Adrenal gland (tissue), 12 donors: ENCODE data around the gene MDFI. TPM values are rescaled to one million over a fixed set of nuclear protein-coding genes. Genes with fewer than 3 reads are reported as not detected.
A peak's percentile ranks its signal among the peaks of the same experiment; 100 is the strongest.

ENCODE experiments used
- DNase-seq, 7 donors: peaks; one replicate each; pipeline ENCODE4 v3.0.0-alpha.2; 2019 to 2020
- H3K27ac ChIP-seq, 5 donors: fragments of 200-600 bp; sonication (generic) in 4 of 5; 1 replicate in 3 of 5; 2 replicates in 2 of 5; pipeline versions ENCODE4 v1.5.1 to v1.8.0; 2016 to 2020; ENCODE audit warnings: mild to moderate bottlenecking in 1 of 5
- H3K27me3 ChIP-seq: fragments of 200-600 bp; 2 replicates; pipeline ENCODE4 v1.8.0; 2021
- H3K36me3 ChIP-seq, 2 donors: fragments of 200-600 bp; replicated peaks in 1 of 2; 1 replicate in 1 of 2; 2 replicates in 1 of 2; pipeline versions ENCODE4 v1.5.1 to v1.8.0; 2018 to 2022
- H3K4me1 ChIP-seq, 2 donors: fragments of 200-600 bp; replicated peaks in 1 of 2; 1 replicate in 1 of 2; 2 replicates in 1 of 2; pipeline versions ENCODE4 v1.5.1 to v1.8.0; 2018 to 2021
- H3K4me3 ChIP-seq, 4 donors: fragments of 200-600 bp; sonication (generic) in 3 of 4; one replicate each; pipeline ENCODE4 v1.5.1; 2016 to 2018
- H3K9me3 ChIP-seq, 3 donors: fragments of 200-600 bp; sonication (generic) in 1 of 3; replicated peaks in 1 of 3; 1 replicate in 2 of 3; 2 replicates in 1 of 3; pipeline versions ENCODE4 v1.5.1 to v1.8.0; 2016 to 2021
- POLR2A ChIP-seq, 2 donors: fragments of 450-650 bp; IDR thresholded peaks; one replicate each; pipeline ENCODE4 v1.6.1; 2017; ENCODE audit warnings: antibody characterized with exemption in 2 of 2, mild to moderate bottlenecking in 2 of 2, moderate library complexity in 1 of 2
- WGBS, 4 donors: extraction: QIAGEN DNeasy Blood & Tissue Kit in 2 of 4; methylation state at CpG; one replicate each; pipeline versions ENCODE4 v1.1.5 to v1.1.7; 2013 to 2017; 5-methylcytosine and 5-hydroxymethylcytosine counted together
- intact Hi-C, 2 donors: fragments of 100-400 bp; cut with DNase I; formaldehyde crosslinking; loops; one replicate each; pipeline versions ENCODE4 v1.14.1 to v1.15.0; 2022 to 2023
- polyA plus RNA-seq, 3 donors: library from polyadenylated mRNA; stranded (reverse); fragments of 200-250 nt in 2 of 3; fragments of 350-450 nt in 1 of 3; fragmentation: Illumina TruSeq in 1 of 3; extraction: RNeasy Lipid Tissue Mini Kit (QIAGEN cat#74804) in 1 of 3; gene quantifications; one replicate each; pipeline ENCODE4 v1.2.3, GENCODE V29; 2013 to 2014
- total RNA-seq, 9 donors: library from RNA; depleted of rRNA in 4 of 9; stranded (reverse); fragments of >200 nt in 4 of 9; fragments of 120-200 nt in 1 of 9; fragmentation: NEBNext Ultra II Directional in 1 of 9; extraction: Animal tissue kit (Norgen Biotek cat#: 25700) in 1 of 9; gene quantifications; one replicate each; pipeline versions ENCODE4 v1.1.0 to v1.2.4, GENCODE V29; 2013 to 2023
- TF ChIP-seq, protein P1 (sequence below), 6 experiments: fragments of 450-650 bp in 4 of 6; fragments of 200-600 bp in 2 of 6; sonication (generic) in 1 of 6; IDR thresholded peaks; 1 replicate in 5 of 6; 2 replicates in 1 of 6; pipeline versions ENCODE4 v1.5.1 to v1.8.0; 2016 to 2021; ENCODE audit warnings: antibody characterized with exemption in 6 of 6, mild to moderate bottlenecking in 2 of 6, moderate library complexity in 1 of 6
- donor health status: healthy with polysubstance abuse.
- donor health status: Bipolar disorder and iron deficiency.
- donor health status: DM: yes; HTN: yes; CAD: no.
- donor health status: DM: no; HTN: no; CAD: no.
- donor health status: DM: no; HTN: no; CAD: no.
- donor health status: DM: yes; HTN: yes; CAD: no.

Gene MDFI
- total and polyA plus RNA-seq, 12 donors = 0.44 to 26.6 (median 11.7) TPM

DNA sequence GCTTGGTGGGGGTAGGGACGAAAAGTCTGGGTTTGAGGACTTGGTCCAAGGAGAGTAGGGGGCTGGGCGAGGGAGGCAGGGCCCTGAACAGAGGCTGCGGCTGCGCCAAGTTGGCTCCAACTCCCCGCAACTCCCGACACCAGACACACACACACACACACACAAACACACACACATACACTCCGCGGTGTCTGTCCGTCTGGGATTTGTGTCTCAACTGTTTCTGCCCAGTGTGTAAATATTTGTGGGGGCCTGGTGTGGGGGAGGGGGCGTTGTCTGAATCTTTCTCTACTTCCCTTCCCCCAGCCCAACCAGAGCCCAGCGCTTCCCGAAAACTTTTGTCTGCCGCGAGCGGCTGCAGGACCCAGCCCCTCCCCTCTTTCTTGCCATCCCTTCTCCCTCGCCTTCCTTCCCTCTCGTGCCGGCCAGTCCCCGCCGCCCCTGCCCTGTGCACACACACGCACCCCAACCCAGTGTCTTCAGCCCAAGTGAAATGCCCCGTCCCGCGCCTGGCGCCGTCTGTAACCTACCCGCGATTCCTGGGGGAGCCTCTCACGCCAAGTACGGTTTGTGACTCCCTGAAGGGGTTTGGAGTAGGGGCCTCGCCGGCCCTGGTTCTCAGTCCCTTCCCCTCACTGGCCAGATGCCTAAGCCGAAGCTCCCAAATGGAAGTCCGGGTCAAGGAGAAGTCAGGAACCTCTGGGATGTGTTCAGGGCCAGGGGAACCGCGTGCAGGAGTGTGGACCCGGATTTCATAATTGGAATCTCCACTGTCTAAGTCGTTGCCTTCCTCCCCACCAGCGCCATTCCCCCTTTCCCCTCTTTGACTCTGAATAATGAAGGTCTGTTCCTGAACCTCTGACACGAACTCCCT lies 904 bp downstream of the MDFI start:
- WGBS, 4 donors = 25 to 44% (median 35%) methylated on average over 34 to 40 of the region's 40 CpGs
- Histone ChIP-seq H3K27me3 (peaks cover 22% of the 10 kb centered on the region), H3K36me3 (no peaks in the 10 kb centered on the region), H3K4me1 (peaks cover 0 to 16% of the 10 kb centered on the region in 2 donors), H3K9me3 (no peaks in the 10 kb centered on the region), H3K27ac (peak overlapping the region in 2 of 5 donors; percentile 68 to 78), H3K4me3 (peak overlapping the region in 2 of 4 donors; percentile 13 to 52)
- DNase-seq = no peak
- no peak for TF ChIP-seq POLR2A (IDR thresholded peaks at IDR 0.05)
- TF ChIP-seq, protein P1, sequence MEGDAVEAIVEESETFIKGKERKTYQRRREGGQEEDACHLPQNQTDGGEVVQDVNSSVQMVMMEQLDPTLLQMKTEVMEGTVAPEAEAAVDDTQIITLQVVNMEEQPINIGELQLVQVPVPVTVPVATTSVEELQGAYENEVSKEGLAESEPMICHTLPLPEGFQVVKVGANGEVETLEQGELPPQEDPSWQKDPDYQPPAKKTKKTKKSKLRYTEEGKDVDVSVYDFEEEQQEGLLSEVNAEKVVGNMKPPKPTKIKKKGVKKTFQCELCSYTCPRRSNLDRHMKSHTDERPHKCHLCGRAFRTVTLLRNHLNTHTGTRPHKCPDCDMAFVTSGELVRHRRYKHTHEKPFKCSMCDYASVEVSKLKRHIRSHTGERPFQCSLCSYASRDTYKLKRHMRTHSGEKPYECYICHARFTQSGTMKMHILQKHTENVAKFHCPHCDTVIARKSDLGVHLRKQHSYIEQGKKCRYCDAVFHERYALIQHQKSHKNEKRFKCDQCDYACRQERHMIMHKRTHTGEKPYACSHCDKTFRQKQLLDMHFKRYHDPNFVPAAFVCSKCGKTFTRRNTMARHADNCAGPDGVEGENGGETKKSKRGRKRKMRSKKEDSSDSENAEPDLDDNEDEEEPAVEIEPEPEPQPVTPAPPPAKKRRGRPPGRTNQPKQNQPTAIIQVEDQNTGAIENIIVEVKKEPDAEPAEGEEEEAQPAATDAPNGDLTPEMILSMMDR (IDR thresholded peaks at IDR 0.05) = no peak
- intact Hi-C loops = no loop called here

GRCh38 chr6:41639809-41640371 lies 1.6 kb downstream of the MDFI start:
- Histone ChIP-seq H3K36me3 (no peaks in the 10 kb centered on the region), H3K4me1 (peaks cover 0 to 16% of the 10 kb centered on the region in 2 donors), H3K27me3 (peaks cover 22% of the 10 kb centered on the region), H3K9me3 (no peaks in the 10 kb centered on the region), H3K4me3 (no peak overlapping the region), H3K27ac (peak overlapping the region in 1 of 5 donors; percentile 78)
- TF ChIP-seq POLR2A (IDR thresholded peaks at IDR 0.05) = no peak
- TF ChIP-seq, protein P1 (IDR thresholded peaks at IDR 0.05) = no peak
- intact Hi-C loops = no loop called here
- no peak for DNase-seq
- 75 to 90% (median 83%) methylated on average over 6 to 8 of the region's 8 CpGs for WGBS, 4 donors

- Histone ChIP-seq H3K27me3 (peaks cover 22% of the 10 kb centered on the region), H3K36me3 (no peaks in the 10 kb centered on the region), H3K9me3 (no peaks in the 10 kb centered on the region), H3K27ac (no peak overlapping the region), H3K4me3 (no peak overlapping the region), H3K4me1 (peaks cover 0 to 16% of the 10 kb centered on the region in 2 donors)
- intact Hi-C loops = no loop called here
- WGBS, 4 donors = 80 to 95% (median 92%) methylated on average over 3 to 7 of the region's 7 CpGs
- no peak for DNase-seq
- no peak for TF ChIP-seq POLR2A (IDR thresholded peaks at IDR 0.05)
- TF ChIP-seq, protein P1 (IDR thresholded peaks at IDR 0.05) = no peak
Measured at GRCh38 chr6:41640426-41640825, 2.2 kb downstream of the MDFI start.

DNA sequence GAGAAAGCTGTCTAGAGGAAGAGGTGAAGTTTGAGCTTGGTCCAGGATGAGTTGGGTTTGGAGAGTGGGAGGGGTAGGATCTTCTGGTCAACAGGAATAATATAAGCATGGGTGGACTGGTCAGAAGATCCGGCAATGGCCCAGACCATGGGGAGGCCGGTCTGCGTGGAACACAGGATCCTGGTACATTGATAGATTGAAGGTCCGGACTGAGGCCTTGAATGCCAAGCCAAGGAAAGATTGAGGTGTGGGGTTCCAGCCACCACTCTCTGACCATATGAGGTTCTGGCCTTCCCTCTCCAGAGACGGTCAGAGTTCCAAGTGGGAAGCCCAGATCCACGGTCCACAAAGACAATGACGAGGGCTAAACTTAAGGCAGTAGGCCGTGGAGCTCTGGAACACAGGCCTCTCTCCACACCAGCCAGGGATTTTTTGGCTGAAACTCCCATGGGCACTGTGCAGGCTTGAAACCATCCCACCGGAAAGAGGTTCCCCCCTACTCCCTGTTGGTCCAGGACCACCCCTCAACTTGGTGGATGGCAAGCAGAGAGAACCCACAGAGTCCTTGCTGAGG lies 3.2 kb downstream of the MDFI start:
- 83 to 95% (median 88%) methylated on average over 6 to 9 of the region's 9 CpGs for WGBS, 4 donors
- H3K4me1 ChIP-seq = peaks cover 0 to 16% of the 10 kb centered on the region in 2 donors
- H3K9me3 ChIP-seq = no peaks in the 10 kb centered on the region
- no peak overlapping the region for H3K4me3 ChIP-seq
- H3K27ac ChIP-seq = no peak overlapping the region
- intact Hi-C loops = no loop called here
- no peak for DNase-seq
- TF ChIP-seq, protein P1 (IDR thresholded peaks at IDR 0.05) = no peak
- no peak for TF ChIP-seq POLR2A (IDR thresholded peaks at IDR 0.05)
- H3K36me3 ChIP-seq = no peaks in the 10 kb centered on the region
- peaks cover 22% of the 10 kb centered on the region for H3K27me3 ChIP-seq
